Hepatic stellate cell (primary cell): ENCODE data around the gene GRM7.

Experiments used
- DNase-seq: peaks from one replicate; pipeline ENCODE4 v3.0.0; 2011; ENCODE audit warnings: low spot score

GRM7 gene

DNA sequence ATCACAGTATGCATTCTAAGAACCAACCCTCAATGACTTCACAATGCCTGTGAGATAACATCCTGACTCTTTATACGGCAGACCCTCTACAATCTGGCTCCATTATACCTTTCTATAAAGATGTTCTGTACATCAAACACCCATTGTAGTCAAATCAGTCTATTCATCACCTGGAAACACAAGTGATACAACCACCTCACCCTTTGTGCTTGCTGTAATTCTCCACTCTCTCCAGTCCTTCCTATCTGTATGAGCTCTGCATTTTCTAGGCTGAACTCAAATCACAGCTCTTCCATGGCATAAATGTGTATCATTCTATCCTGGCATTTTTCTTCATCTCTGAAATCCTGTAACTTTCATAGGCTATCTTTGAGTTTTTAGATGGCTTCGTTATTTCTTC, 539.4 kb downstream of the GRM7 start:
- DNase-seq = no peak

DNA sequence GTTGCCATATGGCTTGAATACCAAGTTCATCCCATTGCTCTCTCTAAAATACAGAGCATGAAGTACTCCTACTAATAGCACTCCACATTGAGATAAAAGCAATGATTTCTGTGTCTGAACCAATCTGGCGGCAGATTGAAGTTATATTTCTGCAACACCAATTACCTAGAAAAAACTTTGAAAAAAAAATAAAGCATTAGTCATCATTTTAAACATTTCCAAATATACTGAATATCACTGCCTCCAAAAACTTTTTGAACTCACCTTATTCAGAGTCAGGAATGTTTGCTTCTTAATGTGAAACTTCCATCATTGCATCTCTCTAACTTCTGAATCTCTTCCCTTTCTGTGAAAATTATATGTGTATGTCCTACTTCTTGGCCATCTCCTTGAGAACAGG, 540.5 kb downstream of the GRM7 start:
- DNase-seq = no peak

DNA sequence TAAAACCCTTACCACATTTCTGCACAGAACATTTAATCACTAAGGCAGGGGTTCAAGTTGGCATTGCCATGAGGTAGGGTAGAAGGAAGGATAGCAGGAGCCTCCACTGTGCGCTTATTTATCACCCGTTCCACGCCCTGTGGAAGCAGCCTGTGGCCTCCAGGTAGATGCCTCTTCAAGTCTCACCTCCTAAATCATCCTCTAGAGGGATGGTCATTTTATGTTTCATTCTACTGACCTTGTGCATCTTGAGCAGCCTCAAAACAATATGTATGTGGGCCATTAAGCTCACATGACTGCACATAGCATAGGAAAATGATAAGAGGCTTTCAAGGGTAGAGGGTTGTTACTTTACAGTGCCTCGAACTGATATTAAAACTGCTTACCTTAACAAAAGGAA, 546.2 kb downstream of the GRM7 start:
- DNase-seq = no peak

DNA sequence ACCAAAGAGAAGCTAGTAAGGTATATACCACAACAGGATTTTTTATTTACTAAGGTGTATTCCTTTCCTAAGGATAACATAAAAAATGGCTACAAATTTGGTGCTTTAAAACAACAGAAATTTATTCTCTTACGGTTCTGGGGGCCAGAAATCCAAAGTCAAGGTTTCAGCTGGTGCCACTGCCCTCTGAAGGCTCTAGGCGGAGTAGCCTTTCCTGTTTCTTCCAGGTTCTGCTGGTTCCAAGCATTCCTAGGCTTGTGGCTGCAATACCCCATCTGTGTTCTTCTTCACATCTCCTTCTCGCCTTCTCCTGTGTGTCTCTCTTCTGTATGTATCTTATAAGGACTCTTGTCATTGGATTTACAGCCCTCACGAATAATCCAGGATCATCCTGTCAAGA, 549.9 kb downstream of the GRM7 start:
- DNase-seq = no peak

DNA sequence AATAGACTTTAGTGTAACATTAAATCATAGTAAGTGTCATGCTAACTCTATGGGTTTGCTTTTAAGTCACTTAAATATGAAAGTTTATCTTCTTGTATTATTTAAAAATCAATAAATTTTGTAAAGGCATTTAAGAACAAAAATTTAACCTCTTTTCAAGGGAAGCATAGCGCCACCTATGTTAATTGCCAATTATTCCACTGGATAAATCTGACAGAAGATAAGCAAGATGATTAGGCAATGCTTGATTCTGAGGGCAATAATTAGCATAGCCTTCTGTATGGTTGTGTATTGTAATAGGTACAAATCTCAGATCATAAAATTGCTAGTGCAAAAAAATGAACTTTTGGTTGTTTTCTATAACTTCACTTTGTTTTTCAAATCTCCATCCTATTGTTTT, 560.1 kb downstream of the GRM7 start:
- DNase-seq = no peak

DNA sequence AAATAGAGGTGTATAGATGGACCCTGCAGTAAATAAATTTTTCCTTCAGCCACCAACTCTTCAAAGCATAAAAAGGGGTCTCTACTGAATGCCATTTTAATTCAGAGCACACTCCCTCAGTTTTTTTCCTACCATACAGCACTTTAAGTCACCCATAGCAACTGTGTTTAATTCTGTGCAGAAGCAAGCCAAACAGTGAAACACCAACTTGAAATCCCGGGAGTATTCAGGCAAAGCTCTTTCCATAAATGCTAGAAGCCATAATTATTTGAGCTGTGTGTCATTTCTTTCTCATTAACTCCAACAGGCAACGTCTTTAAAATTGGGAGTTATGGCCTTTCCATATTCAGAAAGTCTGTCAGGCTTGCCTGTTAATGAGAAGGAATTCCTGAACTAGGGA, 562.1 kb downstream of the GRM7 start:
- DNase-seq = no peak

DNA sequence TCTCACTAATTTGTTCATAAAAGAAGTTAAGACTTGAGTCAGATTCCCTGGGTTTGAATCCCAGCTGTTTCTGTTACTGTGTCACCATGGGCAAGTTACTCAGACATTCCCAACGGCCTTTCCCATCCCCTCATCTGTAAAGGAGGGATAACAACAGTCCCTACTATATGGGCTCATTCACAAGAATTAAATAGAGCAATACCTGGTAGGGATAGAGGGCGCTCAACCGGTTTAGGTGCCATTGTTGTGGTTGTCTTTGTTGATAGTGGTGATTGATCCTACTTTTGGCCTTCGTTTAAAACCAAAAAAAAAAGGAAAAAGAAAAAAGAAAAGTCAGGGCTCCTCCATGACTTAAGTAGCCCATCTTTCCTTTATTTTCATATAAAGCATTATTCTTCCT, 563.1 kb downstream of the GRM7 start:
- no peak for DNase-seq

DNA sequence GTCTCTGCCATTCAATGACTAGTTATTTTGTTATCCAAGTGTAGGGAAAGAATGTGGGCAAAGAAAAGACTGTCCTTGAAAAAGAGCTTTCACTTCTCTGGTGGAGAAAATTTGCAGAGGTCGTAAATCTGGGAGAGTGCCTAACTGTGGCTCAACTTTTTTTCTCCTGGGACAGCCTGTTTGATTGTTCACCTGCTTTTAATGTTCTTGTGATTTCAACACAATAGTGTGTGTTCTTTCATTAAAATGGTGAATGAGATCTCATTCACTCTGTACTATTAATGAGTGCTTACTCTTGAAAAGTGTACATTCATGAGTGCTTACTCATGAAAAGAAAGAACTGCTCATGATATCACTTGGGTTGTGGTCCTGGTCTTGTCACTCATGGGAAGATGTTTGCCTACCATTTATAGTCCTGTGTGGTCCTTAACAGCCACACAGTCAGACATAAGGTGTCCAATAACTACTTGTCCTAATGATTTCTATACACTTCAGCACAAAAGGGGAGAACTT, 567.3 kb downstream of the GRM7 start:
- DNase-seq = no peak

DNA sequence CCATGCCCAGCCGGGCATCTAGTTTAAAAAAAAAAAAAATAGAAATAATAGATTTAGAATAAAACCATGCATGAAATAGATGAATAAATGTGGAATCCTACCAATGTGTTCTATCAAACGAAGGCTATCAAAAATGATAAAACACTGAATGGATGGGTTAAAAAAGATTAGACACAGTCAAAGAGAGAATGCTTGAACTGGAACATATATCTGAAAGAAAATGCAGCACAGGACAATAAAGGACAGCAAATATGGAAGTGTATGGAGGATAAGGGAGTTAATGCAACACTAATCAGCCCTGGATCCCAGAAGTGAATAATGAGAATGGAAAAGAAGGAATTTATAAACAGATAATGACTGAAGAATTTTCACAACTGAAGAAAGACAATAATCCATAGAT, 571.7 kb downstream of the GRM7 start:
- DNase-seq = no peak

DNA sequence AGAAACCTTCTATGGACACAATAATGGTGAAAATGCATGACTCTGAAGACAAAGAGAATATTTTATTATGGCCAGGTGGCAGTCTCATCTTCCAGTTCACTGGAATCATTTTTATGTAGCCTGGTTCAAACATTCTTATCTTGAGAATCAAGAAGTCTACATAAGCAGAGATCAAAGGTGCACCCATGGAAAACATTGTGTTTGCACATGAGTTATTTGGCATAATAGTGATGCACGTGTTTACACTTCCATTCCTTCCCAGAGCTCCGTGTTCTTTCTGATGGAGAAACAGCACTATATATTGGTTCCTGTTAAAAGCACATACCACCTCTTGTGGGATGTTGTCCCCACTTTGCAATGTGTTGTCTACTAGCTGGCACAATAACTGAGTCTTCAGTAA, 572.2 kb downstream of the GRM7 start:
- no peak for DNase-seq

DNA sequence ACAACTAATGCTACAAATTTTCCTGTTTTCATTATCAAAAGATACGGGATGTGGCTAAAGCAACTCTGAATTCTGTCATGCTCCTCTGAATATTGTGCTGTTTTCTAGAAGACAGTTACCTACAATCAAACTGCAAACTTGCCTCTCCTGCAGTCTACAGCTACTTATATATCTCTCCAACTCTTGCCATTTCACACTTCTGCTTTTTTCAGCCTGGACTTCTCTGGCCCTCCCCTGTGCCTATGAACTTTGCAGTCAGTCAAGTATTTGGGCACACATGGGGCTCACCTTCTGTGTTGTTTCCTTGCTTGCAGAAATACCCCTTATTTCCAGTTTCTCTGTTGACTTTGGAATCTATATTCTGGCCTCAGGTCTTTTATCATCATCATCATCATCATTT, 575.6 kb downstream of the GRM7 start:
- no peak for DNase-seq

DNA sequence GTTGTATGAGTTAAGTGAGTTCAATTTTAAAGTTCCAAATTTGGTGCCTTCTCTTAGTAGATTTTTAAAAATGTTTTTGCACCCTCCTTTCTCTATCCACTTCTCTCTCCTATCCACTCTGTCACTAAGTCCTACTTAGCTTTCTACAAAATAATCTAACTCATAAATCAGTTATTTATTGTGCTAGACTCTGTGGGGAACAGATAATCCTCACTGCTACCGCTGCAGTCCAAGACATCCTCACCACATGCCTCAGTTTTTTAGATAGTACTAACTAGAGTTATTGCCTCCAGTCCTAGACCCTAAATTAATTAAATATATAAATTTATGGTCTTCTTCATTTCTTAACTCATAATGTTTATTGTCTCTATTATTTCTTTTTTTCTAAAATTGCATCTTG, 576.3 kb downstream of the GRM7 start:
- DNase-seq = no peak

DNA sequence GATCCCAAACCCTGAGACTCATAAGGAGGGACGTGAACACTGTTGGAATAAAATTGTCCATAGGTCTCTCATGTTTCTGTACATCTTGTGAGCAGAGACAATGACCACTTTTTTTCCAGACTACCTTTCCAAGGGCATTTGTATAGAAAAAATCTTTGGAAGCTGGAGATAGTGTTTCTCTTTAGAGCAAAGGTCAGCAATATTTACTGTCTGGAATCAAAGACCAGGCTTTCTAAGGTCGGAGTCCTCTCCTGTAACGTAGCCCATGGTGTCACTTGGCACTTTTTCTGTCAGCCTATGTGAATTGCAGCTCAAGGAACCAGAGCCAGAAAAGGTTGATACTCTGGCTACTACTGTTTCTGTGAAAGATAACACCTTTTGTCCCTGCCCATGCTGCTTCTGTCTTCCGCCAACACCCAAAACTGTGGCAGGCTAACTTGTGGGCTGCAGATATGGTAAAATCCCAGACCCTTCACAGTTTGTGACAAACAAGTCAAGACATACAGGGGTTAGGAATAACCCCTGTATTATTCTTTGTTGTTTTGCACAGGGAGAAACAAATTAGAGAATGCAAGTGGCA, 578.3 kb downstream of the GRM7 start:
- no peak for DNase-seq

DNA sequence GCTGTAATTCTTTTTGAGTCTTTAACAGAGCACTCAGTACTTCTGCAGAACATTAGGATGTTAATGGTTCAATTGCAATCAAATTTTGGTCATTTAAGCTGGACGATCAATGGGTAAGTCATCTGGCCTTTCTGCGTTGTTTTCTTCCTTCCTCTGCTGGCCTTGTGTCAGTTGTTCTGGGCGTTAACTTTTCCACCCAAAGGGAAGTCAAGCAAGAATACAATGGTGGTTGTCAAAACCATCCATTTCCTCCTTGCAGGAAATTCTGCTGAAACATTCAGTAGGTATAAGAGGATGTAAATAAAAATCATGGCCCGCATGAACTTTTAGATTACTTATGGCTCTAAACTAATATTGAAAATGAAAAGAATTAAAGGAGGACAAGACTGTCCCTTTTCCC, 584.0 kb downstream of the GRM7 start:
- no peak for DNase-seq

DNA sequence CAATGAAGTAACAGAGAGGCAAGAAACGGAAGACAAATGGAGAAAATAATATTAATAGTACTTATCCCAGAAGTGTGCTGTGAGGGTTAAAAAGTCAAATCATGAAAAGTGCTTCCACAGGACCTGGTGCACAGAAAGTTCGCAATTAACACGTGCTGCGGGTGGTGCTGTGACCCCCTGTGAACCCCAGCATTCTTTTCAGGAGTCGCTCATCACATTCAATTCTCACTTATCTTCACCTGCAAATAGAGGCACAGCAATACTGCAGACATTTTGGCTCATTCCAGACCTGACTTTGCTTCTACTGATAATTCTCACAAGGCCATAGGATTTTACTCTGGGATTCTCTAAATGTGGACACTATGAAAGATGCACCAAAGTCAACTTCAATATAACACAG, 584.4 kb downstream of the GRM7 start:
- no peak for DNase-seq

DNA sequence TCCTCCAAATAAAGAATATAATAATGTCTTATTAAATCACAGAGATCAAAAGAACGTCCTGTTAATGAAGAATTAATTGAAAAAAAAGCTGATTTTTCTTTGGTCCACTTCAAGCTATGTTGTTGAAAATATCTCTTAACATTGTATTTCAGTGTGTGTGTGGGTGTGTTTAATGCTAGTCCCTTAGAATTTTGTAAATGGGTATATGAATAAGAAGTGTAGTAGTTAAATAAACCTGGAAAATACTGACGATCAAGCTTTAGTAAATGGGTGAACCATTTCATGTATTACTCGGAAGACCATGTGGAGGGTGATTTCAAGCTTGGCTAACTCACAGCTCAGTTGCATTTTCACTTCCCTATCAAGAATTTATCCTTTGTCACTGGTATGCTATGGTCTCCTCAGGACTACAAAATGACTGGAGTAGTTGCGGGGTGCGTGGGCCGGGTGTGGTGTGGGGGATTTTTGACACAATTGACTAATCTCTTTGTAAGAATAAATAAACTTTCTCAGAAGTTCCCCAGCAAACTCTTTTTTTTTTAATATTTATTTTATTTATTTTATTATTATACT, 586.4 kb downstream of the GRM7 start:
- no peak for DNase-seq

DNA sequence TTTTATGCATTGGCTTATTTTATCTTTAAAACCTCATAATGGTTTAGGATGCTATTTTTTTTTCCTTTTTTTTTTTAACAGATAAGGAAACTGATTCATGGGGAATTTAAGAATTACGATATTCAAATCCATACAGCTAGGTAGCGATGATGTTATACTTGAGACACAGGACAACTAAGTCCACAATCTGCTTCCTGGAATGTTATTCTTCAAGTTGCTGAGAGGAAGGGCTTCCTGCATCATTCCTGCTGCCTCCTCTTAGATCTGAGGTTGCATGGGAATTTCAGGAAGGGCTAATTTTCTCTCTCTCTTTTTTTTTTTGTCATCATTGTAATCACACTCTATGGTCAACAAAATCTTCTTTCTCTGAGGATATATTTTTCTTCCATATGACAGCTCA, 595.5 kb downstream of the GRM7 start:
- DNase-seq = no peak

DNA sequence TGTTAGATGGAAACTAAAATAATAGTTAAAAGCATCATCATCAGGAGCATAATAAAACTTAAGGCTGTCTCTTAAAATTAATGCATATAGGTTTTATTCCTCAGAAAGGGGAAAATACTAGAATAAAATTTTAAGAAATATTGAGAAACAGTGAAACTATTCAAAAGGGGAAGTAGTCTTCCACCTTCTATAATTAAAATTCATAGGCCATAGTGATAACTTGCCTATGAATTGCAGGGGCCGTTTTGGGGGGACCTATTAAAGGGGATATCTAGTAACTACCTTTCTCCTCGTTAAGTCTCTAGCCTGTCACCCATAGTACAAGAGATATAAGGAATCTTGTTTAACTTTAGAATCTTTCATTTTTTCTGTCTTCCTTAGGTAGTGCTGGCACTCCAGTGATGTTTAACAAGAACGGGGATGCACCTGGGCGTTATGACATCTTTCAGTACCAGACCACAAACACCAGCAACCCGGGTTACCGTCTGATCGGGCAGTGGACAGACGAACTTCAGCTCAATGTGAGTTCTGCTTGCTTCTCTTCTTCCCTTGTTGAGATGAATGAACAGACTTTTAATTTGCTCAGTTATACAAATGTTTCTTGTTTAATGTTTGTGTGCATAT, 600.4 kb downstream of the GRM7 start:
- DNase-seq = no peak

DNA sequence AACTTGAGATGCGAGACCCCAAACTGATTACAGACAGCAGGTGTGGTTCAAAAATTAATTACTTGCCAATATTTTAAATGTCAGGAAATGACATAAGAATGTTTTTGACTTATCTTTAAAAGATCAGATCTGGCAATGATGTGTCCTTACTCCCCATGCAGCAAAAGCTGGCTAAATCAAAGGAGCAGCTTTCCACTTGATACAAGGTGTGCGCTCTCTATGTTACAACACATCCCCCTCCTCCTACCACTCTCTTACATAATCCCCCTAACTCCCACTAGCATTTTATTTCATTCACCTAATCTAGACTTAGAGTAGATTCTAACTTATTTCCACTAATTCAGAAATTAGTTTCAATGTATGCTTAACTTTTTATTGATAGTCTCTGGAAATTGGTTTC, 609.0 kb downstream of the GRM7 start:
- no peak for DNase-seq

DNA sequence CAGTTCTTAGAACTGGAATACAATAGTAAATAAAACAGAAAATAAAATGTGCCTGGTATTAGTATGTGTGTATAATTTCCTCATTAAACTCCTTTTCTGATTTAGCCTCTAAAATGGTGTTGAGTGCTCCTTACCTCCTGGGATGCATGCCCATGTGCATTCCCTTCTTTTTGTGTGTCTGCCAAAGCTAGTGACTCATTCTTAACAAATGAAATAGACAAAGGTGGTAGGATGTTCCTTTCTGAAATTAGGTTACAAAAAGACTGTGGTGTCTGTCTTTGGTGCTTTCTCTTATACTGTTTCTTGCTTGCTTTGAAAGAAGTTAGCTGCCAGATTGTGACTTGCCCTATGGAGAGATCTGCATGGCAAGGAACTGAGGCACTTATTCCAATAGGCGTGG, 623.7 kb downstream of the GRM7 start:
- DNase-seq = no peak

DNA sequence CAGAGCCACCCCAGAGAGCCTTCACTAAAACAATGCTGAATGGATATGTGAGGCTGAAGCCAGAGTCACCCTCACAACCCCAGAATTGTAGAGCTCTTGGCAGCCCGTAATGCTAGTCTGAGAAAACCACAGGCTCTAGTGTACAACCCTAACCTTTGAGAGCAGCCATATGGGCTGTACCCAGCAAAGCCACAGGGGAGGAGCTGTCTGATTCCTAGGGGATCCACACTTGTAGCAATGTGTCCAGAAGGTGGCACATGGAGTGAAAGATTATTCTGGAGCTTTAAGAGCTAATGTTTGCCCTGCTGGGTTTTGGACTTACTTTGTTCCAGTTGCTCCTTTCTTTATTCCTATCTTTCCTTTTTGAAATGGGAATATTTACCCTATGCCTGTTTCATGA, 626.8 kb downstream of the GRM7 start:
- no peak for DNase-seq

DNA sequence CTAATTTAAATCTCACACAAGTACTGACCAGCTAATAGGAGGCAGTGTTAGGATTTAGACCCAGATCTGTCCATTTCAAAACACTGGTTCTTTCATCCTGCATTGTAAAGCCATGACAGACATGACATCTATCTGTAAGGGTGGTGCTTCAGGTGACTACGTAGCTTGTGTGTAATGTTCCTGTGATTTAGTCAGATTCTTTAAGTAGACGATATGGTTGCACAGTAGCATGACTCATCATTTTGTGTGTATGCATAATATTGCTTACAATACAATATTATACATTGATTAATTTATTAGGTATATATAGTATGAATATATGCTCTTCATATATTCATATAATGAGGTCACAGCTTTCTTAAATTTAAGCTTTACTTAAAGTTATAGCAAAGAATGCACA, 628.5 kb downstream of the GRM7 start:
- no peak for DNase-seq

DNA sequence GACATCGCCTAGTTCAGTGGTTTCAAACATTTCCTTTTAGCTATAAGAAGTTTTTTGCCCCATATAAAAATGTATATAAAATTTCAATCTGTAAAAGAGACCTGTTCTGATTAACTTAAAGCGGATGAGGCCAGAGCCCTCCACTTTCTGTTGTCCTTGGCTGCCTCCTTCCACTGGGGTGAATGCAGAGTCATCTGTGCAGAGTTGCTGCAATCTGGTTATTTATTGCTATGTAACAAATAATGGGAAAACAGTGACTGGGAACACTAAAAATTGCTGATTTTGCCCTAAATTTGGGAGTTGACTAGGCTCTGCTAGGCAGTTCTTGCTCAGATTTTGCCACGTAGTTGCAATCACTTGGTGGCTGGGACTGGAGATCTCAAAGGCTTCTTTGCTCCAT, 637.8 kb downstream of the GRM7 start:
- no peak for DNase-seq

DNA sequence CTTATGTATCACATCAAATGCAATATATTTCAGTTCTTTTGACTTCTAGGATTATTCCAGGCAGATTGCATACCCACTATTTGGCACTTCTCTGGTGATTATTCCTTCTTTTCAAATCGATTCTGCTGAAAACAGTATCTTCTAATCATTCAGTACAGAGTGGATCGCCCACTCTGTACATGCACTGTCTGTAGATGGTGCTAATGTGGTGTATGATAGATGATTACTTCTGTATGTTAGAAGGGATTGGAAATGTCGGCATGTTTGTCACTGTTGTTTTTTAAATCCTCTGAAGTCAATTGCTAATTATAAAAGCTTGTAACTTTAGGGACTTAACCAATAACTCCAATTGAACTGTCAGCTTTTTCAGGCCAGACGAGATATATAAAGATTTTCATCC, 642.5 kb downstream of the GRM7 start:
- DNase-seq = no peak
